ENCODE data around the gene ABTB1. TPM values are rescaled to one million over a fixed set of nuclear protein-coding genes. Genes with fewer than 3 reads are reported as not detected.
A peak's percentile ranks its signal among the peaks of the same experiment; 100 is the strongest.

The ABTB1 gene
- polyA plus RNA-seq (ENCODE audit: low read depth in 6 of 6): 10 to 100 TPM; 57.4 to 88.4 (median 79.4) TPM

GRCh38 chr3:127672429-127673190 is at the start of gene ABTB1:
Gene ABTB1 (plus strand): TSS chr3:127672952. CDS start chr3:127673026, 74 bp downstream.
- Mint-ChIP-seq H3K9me3 (no peaks in the 10 kb centered on the region), H3K27ac (peak within 1 kb of the TSS; percentile 90 to 99 (median 96))

GRCh38 chr3:127624063-127624462 is 48.7 kb upstream of the ABTB1 start:
- ATAC-seq (ENCODE audit: low read depth in 2 of 2) (no peak), DNase-seq (no peak)
- no peaks in the 10 kb centered on the region for H3K9me3 Mint-ChIP-seq
- no peak overlapping the region for H3K4me3 Mint-ChIP-seq
- peak overlapping the region in 1 of 6 donors; percentile 54 for H3K27ac Mint-ChIP-seq
- peaks cover 13 to 20% of the 10 kb centered on the region in 2 donors for H3K36me3 Mint-ChIP-seq
- peaks cover 0 to 11% (median 4%) of the 10 kb centered on the region in 3 donors for H3K4me1 Mint-ChIP-seq
- peaks cover 0 to 9% (median 6%) of the 10 kb centered on the region in 3 donors for H3K27me3 Mint-ChIP-seq

More at GRCh38 chr3:127672429-127673190, at the start of gene ABTB1:
- peak within 1 kb of the TSS; percentile 86 to 97 (median 92) for H3K4me3 Mint-ChIP-seq
- ATAC-seq (ENCODE audit: low read depth in 2 of 2) (peak; percentile 81 to 84), DNase-seq (peak; percentile 79)
- peaks cover 0 to 11% of the 10 kb centered on the region in 2 donors for H3K36me3 Mint-ChIP-seq
- H3K4me1 Mint-ChIP-seq: peaks cover 15 to 46% (median 43%) of the 10 kb centered on the region in 3 donors
- H3K27me3 Mint-ChIP-seq: peaks cover 0 to 8% (median 0%) of the 10 kb centered on the region in 3 donors

GRCh38 chr3:127625821-127626220 is 46.9 kb upstream of the ABTB1 start:
- peaks cover 12 to 23% (median 14%) of the 10 kb centered on the region in 3 donors for H3K27me3 Mint-ChIP-seq
- ATAC-seq (ENCODE audit: low read depth in 2 of 2) (no peak), DNase-seq (no peak)
- no peaks in the 10 kb centered on the region for H3K9me3 Mint-ChIP-seq
- peaks cover 3 to 12% of the 10 kb centered on the region in 2 donors for H3K36me3 Mint-ChIP-seq
- H3K4me1 Mint-ChIP-seq: peaks cover 15 to 23% (median 17%) of the 10 kb centered on the region in 3 donors
- H3K4me3 Mint-ChIP-seq: no peak overlapping the region
- H3K27ac Mint-ChIP-seq: no peak overlapping the region

- peaks cover 16 to 33% (median 31%) of the 10 kb centered on the region in 3 donors for H3K27me3 Mint-ChIP-seq
- DNase-seq (no peak), ATAC-seq (ENCODE audit: low read depth in 2 of 2) (no peak)
- H3K4me3 Mint-ChIP-seq: peak overlapping the region; percentile 70 to 93 (median 88)
- H3K36me3 Mint-ChIP-seq: peaks cover 0 to 2% of the 10 kb centered on the region in 2 donors
- H3K9me3 Mint-ChIP-seq: no peaks in the 10 kb centered on the region
- H3K4me1 Mint-ChIP-seq: peaks cover 19 to 26% (median 23%) of the 10 kb centered on the region in 3 donors
- H3K27ac Mint-ChIP-seq: peak overlapping the region in 5 of 6 donors; percentile 60 to 79 (median 68)
Measured at GRCh38 chr3:127628426-127628787, 44.3 kb upstream of the ABTB1 start.

GRCh38 chr3:127628788-127629466 is 43.8 kb upstream of the ABTB1 start, which contains the start of gene PODXL2:
Gene PODXL2 (plus strand): TSS chr3:127629185. CDS start chr3:127629220, 35 bp downstream.
- peak within 1 kb of the TSS; percentile 14 to 89 (median 66) for H3K27ac Mint-ChIP-seq
- ATAC-seq (ENCODE audit: low read depth in 2 of 2) (peak; percentile 46 to 52), DNase-seq (peak; percentile 37)
- H3K36me3 Mint-ChIP-seq: peaks cover 0 to 7% of the 10 kb centered on the region in 2 donors
- no peaks in the 10 kb centered on the region for H3K9me3 Mint-ChIP-seq
- H3K27me3 Mint-ChIP-seq: peaks cover 20 to 36% (median 33%) of the 10 kb centered on the region in 3 donors
- H3K4me1 Mint-ChIP-seq: peaks cover 19 to 26% (median 23%) of the 10 kb centered on the region in 3 donors
- peak within 1 kb of the TSS; percentile 86 to 94 (median 92) for H3K4me3 Mint-ChIP-seq

GRCh38 chr3:127629467-127630403 is 43.0 kb upstream of the ABTB1 start:
- H3K36me3 Mint-ChIP-seq: peaks cover 0 to 7% of the 10 kb centered on the region in 2 donors
- H3K4me3 Mint-ChIP-seq: peak overlapping the region; percentile 86 to 94 (median 92)
- ATAC-seq (ENCODE audit: low read depth in 2 of 2) (peak; percentile 74 to 77), DNase-seq (peak; percentile 57)
- H3K27ac Mint-ChIP-seq: peak overlapping the region in 4 of 6 donors; percentile 14 to 89 (median 37)
- H3K9me3 Mint-ChIP-seq: no peaks in the 10 kb centered on the region
- peaks cover 19 to 26% (median 23%) of the 10 kb centered on the region in 3 donors for H3K4me1 Mint-ChIP-seq
- peaks cover 20 to 38% (median 33%) of the 10 kb centered on the region in 3 donors for H3K27me3 Mint-ChIP-seq

GRCh38 chr3:127630811-127631714 is 41.7 kb upstream of the ABTB1 start:
- Mint-ChIP-seq H3K4me1 (peaks cover 19 to 26% (median 23%) of the 10 kb centered on the region in 3 donors), H3K27me3 (peaks cover 20 to 38% (median 33%) of the 10 kb centered on the region in 3 donors), H3K27ac (no peak overlapping the region), H3K36me3 (peaks cover 0 to 7% of the 10 kb centered on the region in 2 donors), H3K9me3 (no peaks in the 10 kb centered on the region), H3K4me3 (peak overlapping the region in 7 of 8 donors; percentile 28 to 92 (median 56))
- ATAC-seq (ENCODE audit: low read depth in 2 of 2) (no peak), DNase-seq (no peak)

GRCh38 chr3:127632035-127632820 is 40.5 kb upstream of the ABTB1 start:
- H3K4me1 Mint-ChIP-seq: peaks cover 19 to 23% (median 23%) of the 10 kb centered on the region in 3 donors
- DNase-seq (no peak), ATAC-seq (ENCODE audit: low read depth in 2 of 2) (no peak)
- H3K27me3 Mint-ChIP-seq: peaks cover 20 to 38% (median 33%) of the 10 kb centered on the region in 3 donors
- H3K4me3 Mint-ChIP-seq: no peak overlapping the region
- peaks cover 0 to 7% of the 10 kb centered on the region in 2 donors for H3K36me3 Mint-ChIP-seq
- no peak overlapping the region for H3K27ac Mint-ChIP-seq
- H3K9me3 Mint-ChIP-seq: no peaks in the 10 kb centered on the region

- Mint-ChIP-seq H3K27me3 (peaks cover 15 to 35% (median 21%) of the 10 kb centered on the region in 3 donors), H3K4me1 (peaks cover 13 to 21% (median 16%) of the 10 kb centered on the region in 3 donors), H3K27ac (peak overlapping the region in 1 of 6 donors; percentile 36), H3K4me3 (no peak overlapping the region), H3K36me3 (peaks cover 0 to 7% of the 10 kb centered on the region in 2 donors), H3K9me3 (no peaks in the 10 kb centered on the region)
- no peak for ATAC-seq (ENCODE audit: low read depth in 2 of 2)
- no peak for DNase-seq
Measured at GRCh38 chr3:127634653-127635052, 38.1 kb upstream of the ABTB1 start.

- ATAC-seq (ENCODE audit: low read depth in 2 of 2) (no peak), DNase-seq (no peak)
- H3K36me3 Mint-ChIP-seq: peaks cover 0 to 7% of the 10 kb centered on the region in 2 donors
- H3K4me3 Mint-ChIP-seq: no peak overlapping the region
- peaks cover 0 to 10% (median 8%) of the 10 kb centered on the region in 3 donors for H3K27me3 Mint-ChIP-seq
- peak overlapping the region in 1 of 6 donors; percentile 38 for H3K27ac Mint-ChIP-seq
- no peaks in the 10 kb centered on the region for H3K9me3 Mint-ChIP-seq
- peaks cover 0 to 5% (median 0%) of the 10 kb centered on the region in 3 donors for H3K4me1 Mint-ChIP-seq
Measured at GRCh38 chr3:127637546-127637945, 35.2 kb upstream of the ABTB1 start.

- peaks cover 0 to 5% (median 0%) of the 10 kb centered on the region in 3 donors for H3K4me1 Mint-ChIP-seq
- no peak overlapping the region for H3K27ac Mint-ChIP-seq
- DNase-seq: no peak
- no peak overlapping the region for H3K4me3 Mint-ChIP-seq
- peaks cover 0 to 7% of the 10 kb centered on the region in 2 donors for H3K36me3 Mint-ChIP-seq
- H3K9me3 Mint-ChIP-seq: no peaks in the 10 kb centered on the region
- H3K27me3 Mint-ChIP-seq: peaks cover 0 to 10% (median 8%) of the 10 kb centered on the region in 3 donors
- no peak for ATAC-seq (ENCODE audit: low read depth in 2 of 2)
Measured at GRCh38 chr3:127637971-127638370, 34.8 kb upstream of the ABTB1 start.

Measured in naive B cell (primary cell).